Vagina (tissue), 2 donors: ENCODE data around the gene STIM1.

Experiments used
- CTCF ChIP-seq, 3 experiments: fragments of 450-650 bp in 2 of 3; fragments of 200-600 bp in 1 of 3; sonication (generic) in 1 of 3; IDR thresholded peaks; one replicate each; pipeline ENCODE4 v1.5.1; 2017 to 2019; ENCODE audit warnings: antibody characterized with exemption in 3 of 3, mild to moderate bottlenecking in 2 of 3, moderate library complexity in 2 of 3
- POLR2AphosphoS5 ChIP-seq, 2 donors: sonication (generic); formaldehyde crosslinking; IDR thresholded peaks; one replicate each; pipeline ENCODE4 v1.9.0; 2017; ENCODE audit warnings: antibody characterized with exemption in 2 of 2, mild to moderate bottlenecking in 2 of 2, low read depth in 1 of 2; ENCODE audit not compliant: insufficient read depth in 1 of 2

DNA sequence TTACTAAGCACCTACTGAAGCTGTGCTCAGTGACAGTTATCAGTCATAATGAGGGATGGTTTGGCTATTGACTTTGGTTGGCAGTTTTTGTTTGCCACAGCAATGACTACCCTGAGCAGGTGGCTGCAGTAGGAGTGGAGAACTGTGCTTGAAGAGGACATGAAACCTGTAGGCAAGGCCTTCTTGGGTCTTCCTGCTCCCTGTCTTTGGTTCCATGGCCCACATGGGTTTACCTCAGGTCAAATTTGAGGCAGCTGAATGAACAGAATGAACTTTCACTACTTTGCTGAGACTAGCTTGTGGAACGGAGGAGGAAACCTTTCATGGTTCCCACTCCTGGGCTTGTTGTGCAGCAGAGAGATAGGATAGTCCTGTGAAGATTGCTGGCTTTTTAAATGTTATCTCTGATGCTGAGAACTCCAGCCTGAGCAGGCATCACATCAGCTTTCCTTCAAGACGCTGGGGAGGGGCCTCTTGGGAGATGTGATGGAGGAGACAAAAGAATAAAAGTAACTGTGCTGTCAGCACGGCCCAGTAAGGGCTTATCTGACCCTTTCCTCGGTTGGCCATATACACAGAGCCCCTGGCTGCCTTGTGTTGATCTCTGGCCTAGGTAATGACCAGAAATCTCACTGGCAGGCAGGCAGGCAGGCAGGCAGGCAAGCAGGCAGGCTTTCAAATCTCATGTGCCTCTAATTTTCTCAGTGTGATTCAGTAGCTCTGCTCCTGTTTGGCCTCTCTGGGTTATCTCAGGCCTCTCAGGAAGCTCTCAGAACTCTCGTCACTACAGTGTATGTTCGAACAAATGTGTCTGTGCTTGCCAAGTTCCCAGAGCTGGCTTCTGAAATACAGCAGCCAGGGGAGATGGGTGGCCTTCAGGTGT, 12.0 kb downstream of the STIM1 start:
- no peak for TF ChIP-seq CTCF (IDR thresholded peaks at IDR 0.05)
- no peak for TF ChIP-seq POLR2AphosphoS5 (IDR thresholded peaks at IDR 0.05; ENCODE audit: insufficient read depth in 1 of 2, low read depth in 1 of 2)
